ENCODE measurements around the gene HOXC4. TPM values are rescaled to one million over a fixed set of nuclear protein-coding genes. Genes with fewer than 3 reads are reported as not detected.

The HOXC4 gene
- total RNA-seq, 1 donor from 2014 or later = 67.4 TPM

DNA sequence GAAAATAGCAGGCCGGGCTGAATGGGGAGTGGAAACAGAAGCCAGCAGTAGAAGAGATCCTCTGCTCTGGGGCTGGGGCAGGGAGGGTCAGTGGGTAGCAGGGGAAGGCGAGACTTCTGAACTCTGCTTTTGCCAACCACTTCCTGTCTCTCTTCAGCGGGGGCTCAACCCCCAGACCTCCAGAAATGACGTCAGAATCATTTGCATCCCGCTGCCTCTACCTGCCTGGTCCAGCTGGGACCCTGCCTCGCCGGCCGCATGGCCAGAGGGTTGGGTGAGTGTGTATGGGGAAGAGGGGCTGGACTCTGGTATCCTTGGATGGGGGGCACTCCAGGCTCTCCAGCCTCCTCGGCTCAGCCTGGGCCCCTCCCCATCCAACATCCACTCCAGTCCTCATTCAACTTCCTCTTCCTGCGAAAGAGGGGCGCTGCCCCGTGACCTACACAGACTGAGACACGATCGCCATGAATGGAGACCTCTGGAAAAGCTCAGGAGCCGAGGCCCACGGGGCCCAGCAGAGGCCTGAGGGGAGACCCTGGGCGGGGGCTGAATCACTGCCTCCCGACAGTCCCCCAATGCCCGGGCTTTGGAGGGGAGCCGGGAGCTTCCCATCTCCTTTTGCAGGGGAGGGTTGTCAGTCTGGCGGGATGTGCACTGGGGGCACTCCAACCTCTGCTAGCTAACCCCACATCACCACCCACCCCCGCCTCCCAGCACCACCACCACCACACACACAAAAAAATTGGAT, 458 bp upstream of the HOXC4 start:
- H3K36me3 Mint-ChIP-seq = peaks cover 8% of the 10 kb centered on the region
- peak overlapping the region; percentile 91 for H3K27ac Mint-ChIP-seq
- peak overlapping the region; percentile 70 for H3K4me3 Mint-ChIP-seq
- peaks cover 51% of the 10 kb centered on the region for H3K27me3 Mint-ChIP-seq (ENCODE audit: low read depth)
- peak in 1 of 2 experiments; percentile 42 for DNase-seq (ENCODE audit: low spot score in 2 of 2, unreplicated experiment in 2 of 2)
- no peaks in the 10 kb centered on the region for H3K9me3 Mint-ChIP-seq
- peaks cover 94% of the 10 kb centered on the region for H3K4me1 Mint-ChIP-seq
- TF ChIP-seq, protein P1, sequence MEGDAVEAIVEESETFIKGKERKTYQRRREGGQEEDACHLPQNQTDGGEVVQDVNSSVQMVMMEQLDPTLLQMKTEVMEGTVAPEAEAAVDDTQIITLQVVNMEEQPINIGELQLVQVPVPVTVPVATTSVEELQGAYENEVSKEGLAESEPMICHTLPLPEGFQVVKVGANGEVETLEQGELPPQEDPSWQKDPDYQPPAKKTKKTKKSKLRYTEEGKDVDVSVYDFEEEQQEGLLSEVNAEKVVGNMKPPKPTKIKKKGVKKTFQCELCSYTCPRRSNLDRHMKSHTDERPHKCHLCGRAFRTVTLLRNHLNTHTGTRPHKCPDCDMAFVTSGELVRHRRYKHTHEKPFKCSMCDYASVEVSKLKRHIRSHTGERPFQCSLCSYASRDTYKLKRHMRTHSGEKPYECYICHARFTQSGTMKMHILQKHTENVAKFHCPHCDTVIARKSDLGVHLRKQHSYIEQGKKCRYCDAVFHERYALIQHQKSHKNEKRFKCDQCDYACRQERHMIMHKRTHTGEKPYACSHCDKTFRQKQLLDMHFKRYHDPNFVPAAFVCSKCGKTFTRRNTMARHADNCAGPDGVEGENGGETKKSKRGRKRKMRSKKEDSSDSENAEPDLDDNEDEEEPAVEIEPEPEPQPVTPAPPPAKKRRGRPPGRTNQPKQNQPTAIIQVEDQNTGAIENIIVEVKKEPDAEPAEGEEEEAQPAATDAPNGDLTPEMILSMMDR (IDR thresholded peaks at IDR 0.05; ENCODE audit: unreplicated experiment) = no peak

DNA sequence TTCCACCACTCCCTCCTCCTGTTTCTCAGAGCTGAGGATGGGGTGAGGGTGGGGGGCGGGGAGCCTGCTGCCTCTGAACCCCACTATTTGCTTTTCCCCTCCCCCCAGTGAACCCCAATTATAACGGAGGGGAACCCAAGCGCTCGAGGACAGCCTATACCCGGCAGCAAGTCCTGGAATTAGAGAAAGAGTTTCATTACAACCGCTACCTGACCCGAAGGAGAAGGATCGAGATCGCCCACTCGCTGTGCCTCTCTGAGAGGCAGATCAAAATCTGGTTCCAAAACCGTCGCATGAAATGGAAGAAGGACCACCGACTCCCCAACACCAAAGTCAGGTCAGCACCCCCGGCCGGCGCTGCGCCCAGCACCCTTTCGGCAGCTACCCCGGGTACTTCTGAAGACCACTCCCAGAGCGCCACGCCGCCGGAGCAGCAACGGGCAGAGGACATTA, 1.1 kb downstream of the HOXC4 start:
- H3K9me3 Mint-ChIP-seq = no peaks in the 10 kb centered on the region
- H3K27me3 Mint-ChIP-seq (ENCODE audit: low read depth) = peaks cover 47% of the 10 kb centered on the region
- peak overlapping the region; percentile 91 for H3K27ac Mint-ChIP-seq
- no peak for DNase-seq (ENCODE audit: low spot score in 2 of 2, unreplicated experiment in 2 of 2)
- peak overlapping the region; percentile 70 for H3K4me3 Mint-ChIP-seq
- TF ChIP-seq, protein P1 (IDR thresholded peaks at IDR 0.05; ENCODE audit: unreplicated experiment) = no peak
- H3K36me3 Mint-ChIP-seq = peaks cover 8% of the 10 kb centered on the region
- H3K4me1 Mint-ChIP-seq = peaks cover 94% of the 10 kb centered on the region

DNA sequence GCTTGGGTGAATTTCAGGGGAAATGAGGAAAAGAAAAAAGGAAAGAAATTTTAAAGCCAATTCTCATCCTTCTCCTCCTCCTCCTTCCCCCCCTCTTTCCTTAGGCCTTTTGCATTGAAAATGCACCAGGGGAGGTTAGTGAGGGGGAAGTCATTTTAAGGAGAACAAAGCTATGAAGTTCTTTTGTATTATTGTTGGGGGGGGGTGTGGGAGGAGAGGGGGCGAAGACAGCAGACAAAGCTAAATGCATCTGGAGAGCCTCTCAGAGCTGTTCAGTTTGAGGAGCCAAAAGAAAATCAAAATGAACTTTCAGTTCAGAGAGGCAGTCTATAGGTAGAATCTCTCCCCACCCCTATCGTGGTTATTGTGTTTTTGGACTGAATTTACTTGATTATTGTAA, 1.9 kb downstream of the HOXC4 start:
- Mint-ChIP-seq H3K9me3 (no peaks in the 10 kb centered on the region), H3K36me3 (peaks cover 8% of the 10 kb centered on the region), H3K4me3 (peak overlapping the region; percentile 36), H3K4me1 (peaks cover 92% of the 10 kb centered on the region), H3K27me3 (ENCODE audit: low read depth) (peaks cover 39% of the 10 kb centered on the region), H3K27ac (peak overlapping the region; percentile 21)
- no peak for DNase-seq (ENCODE audit: low spot score in 2 of 2, unreplicated experiment in 2 of 2)
- TF ChIP-seq, protein P1 (IDR thresholded peaks at IDR 0.05; ENCODE audit: unreplicated experiment) = no peak

DNA sequence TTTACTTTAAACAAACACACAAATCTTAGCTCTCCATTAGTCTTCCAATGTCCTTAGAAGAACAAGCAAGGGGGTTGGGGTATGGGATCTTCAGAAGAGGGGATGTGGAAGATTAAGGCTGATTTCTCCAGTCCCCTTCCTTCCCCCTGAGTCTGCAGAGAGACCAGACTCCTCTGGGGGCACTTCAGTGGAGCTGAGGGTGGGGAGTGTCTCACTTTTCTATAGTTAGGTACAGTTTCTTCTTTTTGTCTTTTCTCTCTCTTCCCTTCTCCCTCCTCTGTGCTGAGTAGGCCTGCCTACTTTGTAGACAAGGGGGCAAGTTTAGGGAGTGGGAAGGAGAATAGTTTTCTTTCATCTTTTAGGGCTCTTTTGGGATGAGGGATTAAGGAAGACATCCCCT, 2.5 kb downstream of the HOXC4 start:
- peaks cover 92% of the 10 kb centered on the region for H3K4me1 Mint-ChIP-seq
- TF ChIP-seq, protein P1 (IDR thresholded peaks at IDR 0.05; ENCODE audit: unreplicated experiment) = no peak
- peaks cover 8% of the 10 kb centered on the region for H3K36me3 Mint-ChIP-seq
- peaks cover 37% of the 10 kb centered on the region for H3K27me3 Mint-ChIP-seq (ENCODE audit: low read depth)
- DNase-seq (ENCODE audit: low spot score in 2 of 2, unreplicated experiment in 2 of 2) = no peak
- peak overlapping the region; percentile 21 for H3K27ac Mint-ChIP-seq
- H3K4me3 Mint-ChIP-seq = peak overlapping the region; percentile 36
- no peaks in the 10 kb centered on the region for H3K9me3 Mint-ChIP-seq

DNA sequence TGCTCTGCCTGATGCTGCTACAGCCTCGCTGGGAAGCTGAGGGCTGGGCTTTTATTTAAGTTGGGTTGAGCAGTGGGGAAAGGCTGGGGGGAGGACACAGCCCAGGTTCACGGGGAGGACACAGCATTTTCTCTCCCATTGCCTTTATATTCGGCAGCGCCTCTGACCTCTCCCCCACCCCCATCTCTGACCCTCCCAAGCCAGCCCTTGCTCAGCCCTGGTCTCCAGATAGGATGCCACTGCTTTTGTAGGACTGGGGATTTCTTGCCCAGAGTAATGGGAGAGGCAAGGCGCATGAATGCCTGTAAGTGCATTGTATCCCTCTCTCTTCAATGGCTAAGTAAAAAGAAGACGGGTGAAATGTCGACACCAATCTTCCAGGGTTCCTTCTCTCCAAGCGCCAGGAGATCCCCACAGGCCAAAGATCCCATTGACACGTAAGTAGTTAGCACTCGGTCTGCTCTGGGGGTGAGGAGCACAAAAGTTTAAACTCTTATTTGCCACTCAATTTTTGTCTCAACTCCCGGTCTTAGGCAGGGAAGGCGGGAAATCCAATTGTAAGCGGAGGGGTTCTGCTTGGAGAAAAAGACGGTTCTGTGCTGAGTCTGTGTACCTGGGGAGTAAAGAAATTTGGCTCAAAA, 4.6 kb downstream of the HOXC4 start:
- peaks cover 84% of the 10 kb centered on the region for H3K4me1 Mint-ChIP-seq
- peak overlapping the region; percentile 47 for H3K4me3 Mint-ChIP-seq

More for the DNA sequence above, 4.6 kb downstream of the HOXC4 start:
- H3K27me3 Mint-ChIP-seq (ENCODE audit: low read depth) = peaks cover 40% of the 10 kb centered on the region
- H3K9me3 Mint-ChIP-seq = no peaks in the 10 kb centered on the region
- peaks cover 15% of the 10 kb centered on the region for H3K36me3 Mint-ChIP-seq
- peak overlapping the region; percentile 89 for H3K27ac Mint-ChIP-seq
- DNase-seq (ENCODE audit: low spot score in 2 of 2, unreplicated experiment in 2 of 2) = no peak
- TF ChIP-seq, protein P1 (IDR thresholded peaks at IDR 0.05; ENCODE audit: unreplicated experiment) = no peak

Data from mesothelial cell of epicardium (in vitro differentiated cells).